ENCODE data around the gene KIF1A.

KIF1A gene, protein sequence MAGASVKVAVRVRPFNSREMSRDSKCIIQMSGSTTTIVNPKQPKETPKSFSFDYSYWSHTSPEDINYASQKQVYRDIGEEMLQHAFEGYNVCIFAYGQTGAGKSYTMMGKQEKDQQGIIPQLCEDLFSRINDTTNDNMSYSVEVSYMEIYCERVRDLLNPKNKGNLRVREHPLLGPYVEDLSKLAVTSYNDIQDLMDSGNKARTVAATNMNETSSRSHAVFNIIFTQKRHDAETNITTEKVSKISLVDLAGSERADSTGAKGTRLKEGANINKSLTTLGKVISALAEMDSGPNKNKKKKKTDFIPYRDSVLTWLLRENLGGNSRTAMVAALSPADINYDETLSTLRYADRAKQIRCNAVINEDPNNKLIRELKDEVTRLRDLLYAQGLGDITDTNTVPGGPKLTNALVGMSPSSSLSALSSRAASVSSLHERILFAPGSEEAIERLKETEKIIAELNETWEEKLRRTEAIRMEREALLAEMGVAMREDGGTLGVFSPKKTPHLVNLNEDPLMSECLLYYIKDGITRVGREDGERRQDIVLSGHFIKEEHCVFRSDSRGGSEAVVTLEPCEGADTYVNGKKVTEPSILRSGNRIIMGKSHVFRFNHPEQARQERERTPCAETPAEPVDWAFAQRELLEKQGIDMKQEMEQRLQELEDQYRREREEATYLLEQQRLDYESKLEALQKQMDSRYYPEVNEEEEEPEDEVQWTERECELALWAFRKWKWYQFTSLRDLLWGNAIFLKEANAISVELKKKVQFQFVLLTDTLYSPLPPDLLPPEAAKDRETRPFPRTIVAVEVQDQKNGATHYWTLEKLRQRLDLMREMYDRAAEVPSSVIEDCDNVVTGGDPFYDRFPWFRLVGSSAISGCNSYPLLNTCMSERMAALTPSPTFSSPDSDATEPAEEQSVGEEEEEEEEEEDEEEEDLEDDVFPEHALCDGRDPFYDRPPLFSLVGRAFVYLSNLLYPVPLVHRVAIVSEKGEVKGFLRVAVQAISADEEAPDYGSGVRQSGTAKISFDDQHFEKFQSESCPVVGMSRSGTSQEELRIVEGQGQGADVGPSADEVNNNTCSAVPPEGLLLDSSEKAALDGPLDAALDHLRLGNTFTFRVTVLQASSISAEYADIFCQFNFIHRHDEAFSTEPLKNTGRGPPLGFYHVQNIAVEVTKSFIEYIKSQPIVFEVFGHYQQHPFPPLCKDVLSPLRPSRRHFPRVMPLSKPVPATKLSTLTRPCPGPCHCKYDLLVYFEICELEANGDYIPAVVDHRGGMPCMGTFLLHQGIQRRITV (N-terminal part only)

GRCh38 chr2:240819858-240820606, at the start of gene KIF1A:
KIF1A (minus strand) TSS chr2:240820219; CDS start chr2:240797752, 22,467 bp downstream.
- DNase-seq (ENCODE audit: low read depth), result no peak

- no peak for DNase-seq (ENCODE audit: low read depth)
Observed at GRCh38 chr2:240869109-240869955, 49.3 kb upstream of the KIF1A start.

DNA sequence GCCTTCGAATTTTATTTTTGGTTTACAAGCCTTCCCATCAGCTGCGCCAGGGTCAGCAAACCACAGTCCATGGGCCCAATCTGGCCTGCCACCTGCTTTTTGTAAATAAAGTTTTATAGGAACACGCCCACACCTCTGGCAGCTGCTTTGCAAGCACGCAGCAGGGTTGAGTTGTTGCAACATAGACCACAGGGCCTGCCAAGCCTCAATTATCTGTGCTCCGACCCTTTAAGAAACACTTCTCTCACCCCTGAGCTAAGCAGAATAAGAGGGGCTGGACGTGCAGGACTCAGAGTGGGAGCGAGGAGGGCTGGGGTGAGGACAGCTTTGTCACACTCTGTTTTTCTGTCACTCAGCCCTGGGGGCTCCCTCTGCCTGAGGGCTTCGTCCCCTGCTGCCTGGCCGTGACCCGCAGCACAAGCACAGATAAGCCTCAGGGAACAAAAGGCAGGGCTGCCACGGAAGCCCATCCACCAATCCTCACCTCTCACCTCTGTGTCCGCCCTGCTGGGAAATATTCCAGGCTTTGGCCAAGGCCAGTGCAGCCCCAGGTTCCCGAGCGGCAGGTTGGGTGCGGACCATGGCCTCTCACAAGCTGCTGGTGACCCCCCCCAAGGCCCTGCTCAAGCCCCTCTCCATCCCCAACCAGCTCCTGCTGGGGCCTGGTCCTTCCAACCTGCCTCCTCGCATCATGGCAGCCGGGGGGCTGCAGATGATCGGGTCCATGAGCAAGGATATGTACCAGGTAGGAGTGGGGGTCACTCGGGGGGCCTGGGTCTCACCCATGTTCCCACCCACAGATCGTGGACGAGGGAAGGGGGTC, 48.5 kb upstream of the KIF1A start, which contains the start of gene AGXT:
Gene AGXT (plus strand): TSS at position 539 of the 823 bp plus-strand sequence. CDS start 42 bp downstream, at position 581.
- no peak for DNase-seq (ENCODE audit: low read depth)

GRCh38 chr2:240865391-240865790, 45.4 kb upstream of the KIF1A start:
- no peak for DNase-seq (ENCODE audit: low read depth)

- no peak for DNase-seq (ENCODE audit: low read depth)
Observed at GRCh38 chr2:240864475-240864874, 44.5 kb upstream of the KIF1A start.

DNA sequence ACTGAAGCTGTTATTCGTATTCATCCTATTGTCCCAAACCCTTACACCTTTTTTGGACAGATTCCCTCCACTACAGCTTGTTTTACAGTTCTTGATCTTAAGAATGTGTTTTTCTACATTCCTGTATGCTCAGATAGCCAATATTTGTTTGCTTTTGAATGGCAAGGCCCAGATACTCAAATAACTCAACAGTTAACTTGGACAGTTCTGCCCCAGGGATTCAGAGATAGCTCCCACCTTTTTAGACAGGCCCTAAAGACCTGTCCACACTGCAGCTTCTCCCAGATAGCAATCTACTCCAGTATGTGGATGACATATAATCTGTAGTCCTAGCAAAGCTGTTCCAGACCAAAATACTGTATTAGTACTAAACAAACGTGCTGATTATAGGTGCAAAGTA, 41.5 kb upstream of the KIF1A start:
- no peak for DNase-seq (ENCODE audit: low read depth)

GRCh38 chr2:240858871-240859270, 38.9 kb upstream of the KIF1A start:
- no peak for DNase-seq (ENCODE audit: low read depth)

DNA sequence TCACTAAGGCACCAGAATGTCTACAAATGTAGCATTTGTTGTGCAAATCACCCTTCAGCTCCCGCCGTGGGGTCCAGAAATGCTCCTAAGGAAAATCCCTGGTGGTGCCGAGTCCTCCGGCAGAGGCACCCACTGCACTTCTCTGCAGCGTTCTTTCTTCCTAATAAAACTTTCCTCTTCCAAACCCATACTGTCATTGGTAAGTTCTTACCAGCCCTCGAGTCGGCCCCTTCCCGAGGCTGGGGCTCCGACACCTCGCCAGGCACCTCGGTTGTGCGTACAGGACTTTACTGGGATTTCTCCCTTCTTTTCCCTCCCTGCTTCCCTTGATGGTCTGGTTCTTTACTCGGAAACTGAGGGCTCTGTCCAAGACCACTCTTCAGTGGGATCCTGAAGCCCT, 38.3 kb upstream of the KIF1A start:
- DNase-seq (ENCODE audit: low read depth), result no peak

DNA sequence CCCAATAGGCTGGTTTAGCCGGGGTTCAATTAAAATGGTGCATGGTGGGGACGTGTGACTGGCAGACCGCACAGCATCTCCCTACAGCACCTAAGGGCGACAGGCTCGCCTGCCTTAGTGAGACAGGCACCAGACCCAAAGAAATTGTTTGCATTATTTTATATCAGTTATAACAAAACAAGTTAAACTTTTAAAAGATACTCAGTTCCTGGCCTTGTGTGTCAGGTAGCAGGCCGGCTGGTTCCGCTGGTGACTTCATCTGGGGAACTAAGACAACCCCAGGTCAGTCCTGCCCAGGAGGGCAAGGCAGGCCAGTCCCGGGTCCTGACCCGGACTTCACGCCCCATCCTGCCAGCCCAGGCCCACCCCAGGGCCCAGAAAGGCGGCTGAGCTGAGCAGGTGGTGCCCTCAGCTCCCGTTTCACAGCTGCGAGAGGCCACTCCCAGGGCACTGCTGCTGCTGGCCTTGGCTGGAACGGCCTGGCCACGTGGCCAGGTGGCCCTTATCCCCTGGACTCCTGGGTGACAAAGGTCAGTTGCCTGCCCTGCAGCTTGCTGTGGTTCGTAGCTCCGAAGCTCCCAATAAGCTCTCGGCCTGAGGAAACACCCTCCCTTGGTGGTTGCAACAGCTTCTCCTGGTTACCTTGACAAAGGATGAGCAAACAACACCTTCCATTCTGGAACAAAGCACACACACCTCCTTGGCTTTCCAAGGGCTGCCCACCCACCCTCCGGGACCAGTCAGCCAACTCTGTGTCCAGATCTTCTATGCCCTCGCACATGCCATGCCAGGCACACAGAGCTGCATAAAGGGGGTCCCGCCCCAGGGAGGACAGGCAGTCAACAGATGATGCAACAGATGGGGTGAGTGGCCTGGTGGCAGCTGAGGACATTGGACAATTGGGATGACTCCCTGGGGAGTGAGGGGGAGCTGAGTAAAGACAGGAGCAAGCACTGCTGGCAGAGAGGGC, 37.3 kb upstream of the KIF1A start:
- no peak for DNase-seq (ENCODE audit: low read depth)

DNA sequence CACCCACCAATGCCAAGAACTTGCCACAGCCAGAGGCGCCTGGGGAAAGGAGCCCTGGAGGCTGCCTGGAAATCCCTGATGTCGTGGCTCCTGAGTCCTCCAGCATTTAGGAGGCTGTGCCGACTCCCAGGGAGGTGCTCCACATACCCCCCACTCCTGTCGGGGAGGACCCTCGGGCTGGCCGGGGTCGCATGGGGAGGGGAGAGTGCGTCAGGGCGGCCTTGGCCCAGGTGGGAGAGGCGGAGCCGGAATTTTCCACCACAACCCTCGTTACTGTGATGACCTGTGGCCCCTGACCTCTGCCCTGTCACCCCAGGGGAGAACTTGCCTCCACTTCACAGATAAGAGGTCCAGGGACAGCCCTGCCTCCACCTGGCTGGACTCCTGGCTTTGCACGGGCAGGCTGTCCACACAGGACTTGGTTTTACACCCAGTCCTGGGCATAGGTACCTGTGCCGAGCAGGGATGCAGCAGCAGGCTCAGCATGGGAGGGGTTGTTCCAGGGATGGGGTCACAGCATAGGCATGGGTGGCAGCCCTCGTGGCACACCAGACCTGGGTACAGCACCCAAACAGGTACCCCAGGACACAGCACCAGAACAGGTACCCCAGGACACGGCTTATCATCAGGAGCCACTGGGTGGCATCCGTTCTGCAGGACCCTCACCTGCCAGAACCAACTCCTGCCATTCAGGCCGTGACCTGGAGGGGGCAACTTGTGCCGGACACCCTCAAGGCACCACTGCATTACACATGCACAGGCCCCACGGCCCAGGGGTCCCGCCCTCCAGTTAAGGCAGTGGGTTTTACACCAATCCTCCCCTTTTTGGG, 36.3 kb upstream of the KIF1A start:
- DNase-seq (ENCODE audit: low read depth), result no peak

- DNase-seq (ENCODE audit: low read depth), result no peak
Observed at GRCh38 chr2:240855670-240856069, 35.7 kb upstream of the KIF1A start.

GRCh38 chr2:240852671-240853314, 32.8 kb upstream of the KIF1A start:
- no peak for DNase-seq (ENCODE audit: low read depth)

GRCh38 chr2:240851078-240851991, 31.3 kb upstream of the KIF1A start:
- peak; percentile 41 for DNase-seq (ENCODE audit: low read depth)

- DNase-seq (ENCODE audit: low read depth), result no peak
Observed at GRCh38 chr2:240850756-240851077, 30.7 kb upstream of the KIF1A start.

DNA sequence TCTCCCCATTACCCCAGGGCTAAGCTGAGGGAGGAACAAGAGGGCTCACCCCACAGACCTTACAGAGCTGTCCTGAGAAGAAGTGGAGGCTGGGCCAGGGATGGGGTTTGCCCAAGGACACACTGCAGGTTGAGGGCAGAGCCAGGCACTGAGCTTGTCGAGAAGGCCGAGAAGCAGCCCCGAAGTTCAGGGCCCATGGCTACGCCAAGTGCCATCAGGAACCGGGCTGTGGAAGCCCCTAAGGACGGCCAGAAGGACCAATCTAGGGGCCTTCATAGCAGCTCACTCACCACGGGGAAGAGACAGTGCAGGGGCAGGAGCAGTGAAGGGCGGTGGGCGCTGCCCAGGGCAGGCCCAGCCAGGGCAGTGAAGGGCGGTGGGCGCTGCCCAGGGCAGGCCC, 30.0 kb upstream of the KIF1A start:
- no peak for DNase-seq (ENCODE audit: low read depth)

Data from T-helper 22 cell (primary cell).